B cell (primary cell): ENCODE results near the gene TRIM46.

ENCODE experiments used
- EZH2 ChIP-seq: IDR thresholded peaks from 2 replicates; pipeline ENCODE4 v1.6.1; 2012; ENCODE audit warnings: borderline replicate concordance, low read depth, mild to moderate bottlenecking, moderate library complexity, low read length; ENCODE audit not compliant: insufficient read depth, poor library complexity, severe bottlenecking
- TF ChIP-seq, protein P1 (sequence below): fragments of 200-600 bp; IDR thresholded peaks from one replicate; pipeline ENCODE4 v1.8.0; 2022; ENCODE audit warnings: antibody characterized with exemption, mild to moderate bottlenecking

DNA sequence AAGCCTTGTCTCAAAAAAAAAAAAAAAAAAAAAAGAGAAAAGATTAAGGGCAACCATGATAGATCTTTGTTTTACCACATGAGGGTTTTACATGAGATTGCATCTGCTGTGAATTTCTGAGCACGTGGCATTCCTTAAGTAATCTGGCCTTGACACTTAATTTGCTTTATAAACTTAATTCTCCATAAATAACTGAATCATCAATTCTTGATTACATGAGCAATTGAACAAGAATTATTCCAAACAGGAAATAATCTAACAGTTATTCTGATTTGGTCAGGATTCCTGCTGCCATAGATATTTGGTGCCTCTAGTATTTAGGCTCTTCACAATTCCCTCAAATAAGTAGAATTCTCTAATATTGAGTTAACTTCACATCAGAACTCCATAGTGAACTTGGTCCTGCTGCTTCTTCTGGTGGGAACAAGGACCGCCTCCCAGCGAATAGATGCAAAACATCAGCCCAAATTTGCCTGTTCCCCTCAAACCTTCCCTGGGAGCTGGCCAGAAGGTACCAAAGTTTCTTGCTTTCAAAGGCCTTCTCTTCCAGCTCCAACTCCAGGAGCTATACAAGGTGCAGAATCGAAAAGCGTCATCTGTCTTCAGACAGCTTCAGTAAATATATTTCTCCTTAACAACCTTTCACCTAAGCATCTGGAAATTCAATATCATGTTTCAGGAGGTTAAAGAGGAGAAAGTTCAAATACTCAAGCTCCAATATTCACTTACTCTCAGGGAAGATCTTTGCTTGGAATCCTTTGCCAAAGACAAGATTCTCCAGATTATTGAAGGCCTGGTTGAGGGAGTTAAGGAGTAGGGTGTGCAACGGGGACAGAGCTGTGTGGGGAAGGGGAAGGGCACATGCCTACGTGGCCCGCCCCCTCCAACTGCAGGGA is 1.6 kb upstream of the TRIM46 start:
- TF ChIP-seq EZH2, result no peak
- TF ChIP-seq, protein P1, sequence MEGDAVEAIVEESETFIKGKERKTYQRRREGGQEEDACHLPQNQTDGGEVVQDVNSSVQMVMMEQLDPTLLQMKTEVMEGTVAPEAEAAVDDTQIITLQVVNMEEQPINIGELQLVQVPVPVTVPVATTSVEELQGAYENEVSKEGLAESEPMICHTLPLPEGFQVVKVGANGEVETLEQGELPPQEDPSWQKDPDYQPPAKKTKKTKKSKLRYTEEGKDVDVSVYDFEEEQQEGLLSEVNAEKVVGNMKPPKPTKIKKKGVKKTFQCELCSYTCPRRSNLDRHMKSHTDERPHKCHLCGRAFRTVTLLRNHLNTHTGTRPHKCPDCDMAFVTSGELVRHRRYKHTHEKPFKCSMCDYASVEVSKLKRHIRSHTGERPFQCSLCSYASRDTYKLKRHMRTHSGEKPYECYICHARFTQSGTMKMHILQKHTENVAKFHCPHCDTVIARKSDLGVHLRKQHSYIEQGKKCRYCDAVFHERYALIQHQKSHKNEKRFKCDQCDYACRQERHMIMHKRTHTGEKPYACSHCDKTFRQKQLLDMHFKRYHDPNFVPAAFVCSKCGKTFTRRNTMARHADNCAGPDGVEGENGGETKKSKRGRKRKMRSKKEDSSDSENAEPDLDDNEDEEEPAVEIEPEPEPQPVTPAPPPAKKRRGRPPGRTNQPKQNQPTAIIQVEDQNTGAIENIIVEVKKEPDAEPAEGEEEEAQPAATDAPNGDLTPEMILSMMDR, result no peak
